Stimulated activated CD8-positive, alpha-beta memory T cell treated with anti-CD3 and anti-CD28 coated beads, Interleukin-15, amount 100 ng/mL, for 1 hour (primary cell): ENCODE measurements around the gene RNF138.
"Not testable (repeated sequence)": the region's sequence is repeated elsewhere in the genome, so short reads cannot be mapped to it uniquely, and the experiment has no call there.

ENCODE experiments used
- DNase-seq: peaks from one replicate; pipeline ENCODE4 v3.0.0-alpha.2; 2020; ENCODE audit warnings: low read depth

RNF138 gene, protein sequence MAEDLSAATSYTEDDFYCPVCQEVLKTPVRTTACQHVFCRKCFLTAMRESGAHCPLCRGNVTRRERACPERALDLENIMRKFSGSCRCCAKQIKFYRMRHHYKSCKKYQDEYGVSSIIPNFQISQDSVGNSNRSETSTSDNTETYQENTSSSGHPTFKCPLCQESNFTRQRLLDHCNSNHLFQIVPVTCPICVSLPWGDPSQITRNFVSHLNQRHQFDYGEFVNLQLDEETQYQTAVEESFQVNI

DNA sequence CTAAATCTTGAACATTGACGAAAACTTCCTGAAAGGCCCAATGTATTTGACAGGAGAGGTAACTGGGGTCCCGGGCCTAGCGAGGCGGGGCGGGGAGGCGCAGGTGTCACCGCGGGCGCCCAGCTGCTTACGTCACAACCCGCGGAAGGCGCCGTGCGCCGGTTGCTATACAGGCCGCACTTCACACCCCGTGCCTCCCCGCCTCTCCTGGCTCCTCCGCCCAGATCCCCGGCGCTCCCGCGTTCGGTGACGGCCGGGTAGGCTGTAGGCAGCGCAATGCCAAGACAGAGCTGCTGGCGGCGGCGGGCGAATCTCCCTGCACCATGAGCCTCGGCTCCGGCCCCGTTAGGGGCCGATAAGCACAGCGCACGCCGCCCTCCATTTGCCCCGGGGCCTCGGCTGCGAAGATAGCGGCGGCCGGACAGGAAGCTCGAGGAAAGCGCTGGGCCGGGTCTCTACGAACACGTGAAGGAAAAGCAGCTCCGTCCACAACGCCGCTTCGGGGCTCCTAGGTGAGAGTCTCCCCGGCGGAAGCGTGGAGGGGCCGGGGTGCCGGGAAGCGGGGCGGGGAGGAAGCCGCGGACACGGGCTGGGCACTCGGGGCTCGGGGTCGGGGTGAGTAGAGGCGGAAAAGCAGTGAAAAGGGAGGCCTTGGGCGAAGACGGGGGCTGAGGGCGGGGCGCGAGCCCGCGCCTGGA, at the start of gene RNF138:
RNF138 (plus strand) TSS at position 151 of the 698 bp plus-strand sequence. CDS start 903 bp downstream, outside the sequence.
- peak; percentile 65 for DNase-seq

DNA sequence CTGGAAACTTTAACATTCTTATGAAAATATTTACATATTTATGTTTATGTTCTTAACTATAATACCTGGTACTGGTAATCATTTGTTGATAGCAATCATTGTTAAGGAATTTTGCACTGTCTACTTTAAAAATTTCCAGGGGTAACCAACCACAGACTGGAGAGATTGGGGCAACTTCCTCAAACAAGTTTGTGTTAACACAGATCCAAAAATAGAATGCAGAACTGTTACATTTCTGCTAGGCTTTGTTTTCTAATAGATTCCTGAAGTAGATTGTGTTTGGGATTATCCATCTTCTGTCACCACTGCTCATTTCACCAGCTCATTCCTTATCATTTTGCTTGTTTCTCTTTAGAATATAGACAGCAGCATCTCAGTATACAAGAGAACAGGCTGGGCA, 49.3 kb upstream of the RNF138 start:
- DNase-seq, result no peak

- DNase-seq, result no peak
These were observed 43.1 kb upstream of the RNF138 start for GRCh38 chr18:32048507-32049091.

GRCh38 chr18:32049393-32050171, 42.1 kb upstream of the RNF138 start:
- DNase-seq, result peak; percentile 8

DNA sequence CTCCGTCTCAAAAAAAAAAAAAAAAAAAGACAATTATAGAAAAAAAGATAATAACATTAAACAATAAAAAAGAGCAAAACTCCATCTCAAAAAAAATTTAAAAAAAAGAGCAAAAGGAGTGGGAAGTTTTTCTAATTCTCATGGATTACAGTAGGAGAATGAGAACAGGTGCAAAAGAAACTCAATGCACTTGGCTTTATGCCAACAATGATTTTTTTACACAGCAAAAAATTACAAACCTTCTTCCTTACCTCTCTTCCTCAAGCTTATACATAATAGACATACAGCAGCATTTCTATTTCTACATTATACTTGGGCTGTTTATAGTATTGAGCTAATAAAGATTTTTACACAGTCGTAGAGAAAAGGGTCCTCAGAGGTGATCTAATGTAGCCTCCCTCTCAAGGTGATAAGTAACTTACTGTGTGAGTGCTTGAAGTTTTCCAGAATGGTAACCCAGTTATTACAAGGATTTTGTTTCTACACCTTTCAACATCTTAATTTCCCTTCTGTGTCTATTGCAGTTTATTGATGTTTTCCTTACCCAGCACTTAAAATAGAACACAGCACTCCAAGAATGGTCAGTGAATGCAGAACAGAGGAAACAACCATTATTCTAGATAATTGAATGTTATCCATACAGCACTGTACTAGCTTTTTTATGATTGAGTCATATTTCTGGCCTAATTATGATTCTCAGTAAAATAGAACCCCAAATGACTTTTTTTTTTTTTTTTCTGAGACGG, 34.9 kb upstream of the RNF138 start:
- DNase-seq, result no peak

DNA sequence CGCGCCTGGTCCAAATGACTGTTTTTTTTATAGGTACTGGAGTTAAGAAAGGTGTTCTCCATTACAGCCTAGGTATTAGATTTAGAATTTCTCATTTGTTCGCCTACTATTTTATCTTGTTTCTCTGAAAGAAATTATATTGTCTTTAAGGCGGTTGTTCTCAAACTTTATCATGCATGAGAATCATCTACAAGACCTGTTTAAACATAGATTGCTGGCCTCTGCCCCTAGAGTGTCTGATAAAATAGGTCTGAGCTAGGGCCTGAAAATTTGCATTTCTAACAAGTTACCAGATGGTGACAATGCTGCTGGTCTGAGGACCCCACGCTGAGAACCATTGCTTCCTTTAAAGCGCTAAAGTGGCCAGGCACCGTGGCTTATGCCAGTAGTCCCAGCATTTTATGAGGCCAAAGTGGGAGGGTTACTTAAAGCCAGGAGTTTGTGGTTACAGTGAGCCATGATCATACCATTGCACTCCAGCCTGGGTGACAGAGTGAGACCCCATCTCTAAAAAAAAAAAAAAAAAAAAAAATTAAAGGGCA, 34.0 kb upstream of the RNF138 start:
- DNase-seq, result no peak

- no peak for DNase-seq
These were observed 31.6 kb upstream of the RNF138 start for GRCh38 chr18:32060026-32060425.

DNA sequence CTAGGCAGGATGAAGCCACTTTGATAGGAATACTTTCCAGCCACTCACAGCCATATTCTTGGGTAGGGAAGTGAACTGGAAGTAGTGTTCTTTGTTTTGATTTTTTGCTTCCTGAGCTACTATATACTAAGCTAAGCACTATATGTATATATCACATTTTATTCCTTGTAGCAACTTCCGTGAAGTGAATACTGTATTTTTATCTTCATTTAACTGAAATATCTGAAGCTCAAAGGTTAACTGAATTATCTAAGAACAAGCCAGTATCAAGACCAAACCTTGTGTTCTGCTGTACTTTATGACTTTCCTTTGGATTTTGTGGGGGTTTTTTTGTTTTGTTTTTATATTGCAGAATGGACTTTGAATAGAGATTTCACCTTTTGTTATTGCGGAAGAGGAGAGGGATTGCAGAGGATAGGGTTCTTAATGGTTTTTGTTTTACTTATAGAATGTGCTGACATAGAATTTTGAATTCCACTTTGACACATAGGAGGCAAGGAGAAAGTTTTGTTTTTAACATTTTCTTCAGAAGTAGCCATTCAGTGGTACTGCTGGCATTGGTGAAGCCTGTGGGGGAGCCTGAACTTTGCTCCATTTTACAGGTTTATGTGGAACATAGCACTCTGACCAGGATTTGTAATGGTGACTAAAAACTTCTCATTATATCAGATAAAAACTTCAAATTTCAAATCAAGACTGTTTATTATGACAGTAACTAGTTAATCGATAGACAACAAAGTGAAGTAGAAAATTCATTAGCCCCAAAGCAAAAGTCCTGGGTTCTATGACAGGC, 24.1 kb upstream of the RNF138 start:
- DNase-seq, result no peak

- DNase-seq, result no peak
These were observed 19.4 kb upstream of the RNF138 start for GRCh38 chr18:32072321-32072720.

- no peak for DNase-seq
These were observed 17.5 kb upstream of the RNF138 start for GRCh38 chr18:32074206-32074605.

DNA sequence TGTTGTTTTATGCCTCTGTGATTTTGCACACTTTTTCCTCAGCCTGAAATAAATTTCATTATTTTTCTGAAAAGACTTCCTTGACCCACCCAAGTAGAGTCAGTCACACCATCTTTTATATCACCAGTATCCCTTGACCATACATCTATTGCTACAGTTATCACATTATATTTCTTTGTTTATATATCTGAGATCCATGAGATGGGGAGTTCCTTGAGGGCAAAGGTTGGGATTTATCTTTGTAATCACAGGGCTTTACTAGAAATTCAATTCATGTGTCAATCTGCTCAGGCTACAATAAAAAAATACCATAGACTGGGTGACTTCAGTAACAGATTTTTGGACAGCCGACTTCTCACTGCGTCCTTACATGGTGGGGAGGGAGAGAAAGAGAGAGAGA, 12.8 kb upstream of the RNF138 start:
- no peak for DNase-seq

DNA sequence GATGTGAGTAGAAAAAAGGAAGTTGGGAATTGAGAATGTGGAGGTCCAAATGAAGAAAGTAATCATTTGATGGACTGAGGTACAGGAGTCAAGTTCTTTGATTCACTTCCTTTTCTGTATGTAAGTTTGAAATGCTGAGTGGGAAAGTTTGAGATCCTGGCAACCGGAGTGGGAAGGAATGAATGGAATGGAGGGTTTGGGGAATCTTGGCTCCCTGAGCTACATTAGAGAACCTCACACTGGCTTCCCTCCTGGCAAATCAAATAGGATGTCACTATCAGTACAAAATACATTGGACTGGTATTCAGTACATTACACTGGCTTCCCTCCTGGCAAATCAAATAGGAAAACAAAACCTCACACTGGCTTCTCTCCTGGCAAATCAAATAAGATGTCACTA, 9.8 kb upstream of the RNF138 start:
- no peak for DNase-seq

DNA sequence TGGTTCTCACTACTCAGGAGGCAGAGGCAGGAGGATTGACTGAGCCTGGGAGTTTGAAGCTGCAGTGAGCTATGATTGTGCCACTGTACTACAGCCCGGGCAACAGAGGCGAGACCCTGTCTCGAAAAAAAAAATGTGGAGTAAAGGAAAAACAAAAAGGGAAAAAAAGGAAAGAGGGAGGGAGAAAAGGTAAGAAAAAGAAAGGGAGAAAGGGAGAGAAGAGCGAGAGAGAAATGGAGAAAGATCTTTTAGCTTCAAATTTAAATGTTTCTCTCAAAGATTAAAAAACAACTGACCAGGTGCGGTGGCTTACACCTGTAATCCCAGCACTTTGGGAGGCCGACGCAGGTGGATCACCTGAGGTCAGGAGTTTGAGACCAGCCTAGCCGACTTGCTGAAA, 7.9 kb upstream of the RNF138 start:
- no peak for DNase-seq

DNA sequence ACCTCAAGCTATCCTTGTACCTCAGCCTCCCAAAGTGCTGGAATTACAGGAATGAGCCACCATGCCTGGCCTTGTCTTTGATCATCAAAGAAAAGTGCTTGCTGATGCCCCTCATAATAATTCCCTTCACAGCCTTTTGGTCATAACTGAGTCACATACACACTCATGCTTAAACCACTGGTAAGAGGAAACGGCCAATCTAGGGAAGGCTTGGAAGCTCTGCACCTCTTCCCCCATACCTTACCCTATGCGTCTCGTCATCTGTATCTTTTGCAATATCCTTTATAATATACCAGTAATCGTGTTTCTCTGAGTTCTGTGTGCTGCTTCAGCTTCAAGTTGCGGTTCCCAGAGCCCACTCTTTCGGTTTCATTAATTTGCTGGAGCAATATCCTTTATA, 4.8 kb upstream of the RNF138 start:
- DNase-seq, result no peak

DNA sequence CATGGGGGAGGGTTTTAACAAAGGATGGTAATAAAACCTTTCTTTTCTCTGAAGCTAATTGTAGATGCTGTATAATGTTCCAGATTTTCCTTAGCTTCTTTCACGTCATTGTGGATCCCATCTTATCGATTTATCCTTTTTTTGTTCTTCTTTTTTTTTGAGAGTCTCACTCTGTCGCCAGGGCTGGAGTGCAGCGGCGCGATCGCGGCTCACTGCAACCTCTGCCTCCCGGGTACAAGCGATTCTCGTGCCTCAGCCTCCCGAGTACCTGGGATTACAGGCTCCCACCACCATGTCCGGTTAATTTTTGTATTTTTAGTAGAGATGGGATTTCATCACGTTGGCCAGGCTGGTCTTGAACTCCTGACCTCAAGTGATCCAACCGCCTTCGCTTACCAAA, 843 bp upstream of the RNF138 start:
- not testable (repeated sequence) for DNase-seq

- no peak for DNase-seq
These were observed 350 bp upstream of the RNF138 start for GRCh38 chr18:32091325-32091723.

GRCh38 chr18:32092422-32093101, 888 bp downstream of the RNF138 start:
- DNase-seq, result peak; percentile 99

GRCh38 chr18:32093102-32093511, 1.4 kb downstream of the RNF138 start:
- DNase-seq, result no peak

GRCh38 chr18:32093523-32093922, 1.8 kb downstream of the RNF138 start:
- DNase-seq, result no peak

GRCh38 chr18:32095192-32095899, 3.7 kb downstream of the RNF138 start:
- DNase-seq, result no peak
